22Rv1 (cell line): ENCODE results near the gene SHBG.
A peak's percentile ranks its signal among the peaks of the same experiment; 100 is the strongest.
"Not testable (repeated sequence)": the region's sequence is repeated elsewhere in the genome, so short reads cannot be mapped to it uniquely, and the experiment has no call there.

Experiments used
- H3K27ac ChIP-seq: fragments of 450-650 bp; 2 replicates; pipeline ENCODE4 v1.5.1; 2017
- ZFX ChIP-seq: fragments of 450-650 bp; IDR thresholded peaks from 2 replicates; pipeline ENCODE4 v1.6.1; 2017; ENCODE audit warnings: antibody characterized with exemption, borderline replicate concordance
- TF ChIP-seq, protein P1 (sequence below): fragments of 450-650 bp; IDR thresholded peaks from 2 replicates; pipeline ENCODE4 v1.5.1; 2017; ENCODE audit warnings: mild to moderate bottlenecking

The SHBG gene

DNA sequence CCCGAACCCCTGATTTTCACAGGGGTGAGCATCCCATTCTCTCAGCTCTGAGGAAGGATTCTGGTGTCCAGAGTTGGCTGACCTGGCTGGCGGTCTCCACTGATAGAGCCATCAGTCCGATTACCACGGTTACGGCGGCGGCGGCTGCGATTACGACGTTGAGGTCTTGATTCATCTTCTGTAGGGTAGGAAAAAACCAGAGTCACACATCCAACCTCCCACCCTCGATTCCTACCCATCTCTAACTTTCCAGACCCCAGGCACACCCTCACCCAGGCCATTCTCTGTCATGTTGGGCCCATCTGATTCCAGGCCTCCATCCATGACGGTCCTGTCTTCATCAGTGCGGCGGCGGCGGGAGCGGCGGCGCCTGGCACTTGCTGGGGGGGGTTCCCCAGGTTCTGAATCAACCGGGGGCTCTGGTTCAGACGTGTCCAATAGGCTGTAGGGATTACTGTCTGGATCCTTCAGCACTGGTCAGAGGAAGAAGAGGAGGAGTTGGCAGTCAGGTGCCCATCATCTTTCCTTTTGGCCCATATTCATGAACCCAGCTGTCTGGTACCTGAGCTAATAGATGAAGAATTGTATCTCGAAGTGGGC is 37.4 kb upstream of the SHBG start:
- TF ChIP-seq ZFX = no peak
- TF ChIP-seq, protein P1, sequence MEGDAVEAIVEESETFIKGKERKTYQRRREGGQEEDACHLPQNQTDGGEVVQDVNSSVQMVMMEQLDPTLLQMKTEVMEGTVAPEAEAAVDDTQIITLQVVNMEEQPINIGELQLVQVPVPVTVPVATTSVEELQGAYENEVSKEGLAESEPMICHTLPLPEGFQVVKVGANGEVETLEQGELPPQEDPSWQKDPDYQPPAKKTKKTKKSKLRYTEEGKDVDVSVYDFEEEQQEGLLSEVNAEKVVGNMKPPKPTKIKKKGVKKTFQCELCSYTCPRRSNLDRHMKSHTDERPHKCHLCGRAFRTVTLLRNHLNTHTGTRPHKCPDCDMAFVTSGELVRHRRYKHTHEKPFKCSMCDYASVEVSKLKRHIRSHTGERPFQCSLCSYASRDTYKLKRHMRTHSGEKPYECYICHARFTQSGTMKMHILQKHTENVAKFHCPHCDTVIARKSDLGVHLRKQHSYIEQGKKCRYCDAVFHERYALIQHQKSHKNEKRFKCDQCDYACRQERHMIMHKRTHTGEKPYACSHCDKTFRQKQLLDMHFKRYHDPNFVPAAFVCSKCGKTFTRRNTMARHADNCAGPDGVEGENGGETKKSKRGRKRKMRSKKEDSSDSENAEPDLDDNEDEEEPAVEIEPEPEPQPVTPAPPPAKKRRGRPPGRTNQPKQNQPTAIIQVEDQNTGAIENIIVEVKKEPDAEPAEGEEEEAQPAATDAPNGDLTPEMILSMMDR = no peak
- peak overlapping the region; percentile 61; the same call in 1 of the 2 replicates for H3K27ac ChIP-seq

DNA sequence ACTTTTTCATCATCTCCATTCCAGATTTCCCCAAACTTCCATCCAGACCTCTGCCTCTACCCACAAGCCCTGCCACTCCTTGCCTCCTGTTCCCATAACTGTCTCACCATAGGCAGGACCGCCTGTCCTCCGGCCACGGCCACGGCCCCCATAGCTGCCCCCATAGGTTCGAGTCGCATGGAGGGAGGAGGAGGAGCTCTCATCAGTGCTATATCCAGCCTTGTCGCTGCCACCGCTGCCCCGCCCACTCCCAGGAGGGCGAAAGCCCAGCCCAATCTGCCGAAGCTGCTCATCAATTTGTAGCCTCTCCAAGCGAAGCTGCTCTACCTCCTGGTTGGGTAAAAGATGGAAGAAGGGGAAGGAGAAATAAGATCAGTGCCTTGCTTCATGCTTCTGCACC is 36.6 kb upstream of the SHBG start:
- TF ChIP-seq, protein P1 = no peak
- no peak for TF ChIP-seq ZFX
- no peak overlapping the region for H3K27ac ChIP-seq

DNA sequence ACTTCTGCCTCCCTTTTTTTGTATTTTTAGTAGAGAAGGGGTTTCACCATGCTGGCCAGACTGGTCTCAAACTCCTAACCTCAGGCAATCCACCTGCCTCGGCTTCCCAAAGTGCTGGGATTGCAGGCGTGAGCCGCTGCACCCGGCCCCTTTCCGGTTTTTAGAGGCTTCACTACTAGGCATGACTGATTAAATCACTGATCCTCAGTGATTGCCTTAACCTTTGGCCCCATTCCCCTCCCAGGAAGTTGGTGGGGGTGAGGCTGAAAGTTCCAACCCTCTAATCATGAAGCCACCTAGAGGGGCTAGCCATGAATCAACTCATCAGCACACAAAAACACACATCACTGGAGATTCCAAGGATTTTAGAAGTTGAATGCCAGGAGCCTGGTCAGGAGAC is 32.4 kb upstream of the SHBG start:
- not testable (repeated sequence) for H3K27ac ChIP-seq

DNA sequence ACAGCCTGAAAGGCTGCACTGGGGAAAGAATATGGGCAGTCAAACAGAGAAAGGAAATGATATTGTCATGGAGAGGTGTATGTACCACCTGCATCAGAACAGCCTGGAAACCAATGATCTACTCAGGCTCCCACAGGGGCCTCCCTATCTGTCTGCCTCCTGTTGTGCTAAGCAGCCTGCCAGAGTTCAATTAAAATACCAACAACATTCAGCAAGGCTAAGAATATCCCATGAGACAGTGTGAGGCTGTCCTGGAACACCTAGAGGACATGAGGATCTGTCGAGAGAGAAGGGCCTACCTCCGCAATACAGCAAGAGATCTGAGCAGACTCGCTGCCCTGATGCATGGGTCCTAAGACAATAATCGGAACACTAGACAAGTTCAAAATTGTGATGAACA is 23.7 kb upstream of the SHBG start:
- H3K27ac ChIP-seq = no peak overlapping the region
- no peak for TF ChIP-seq ZFX
- TF ChIP-seq, protein P1 = no peak

DNA sequence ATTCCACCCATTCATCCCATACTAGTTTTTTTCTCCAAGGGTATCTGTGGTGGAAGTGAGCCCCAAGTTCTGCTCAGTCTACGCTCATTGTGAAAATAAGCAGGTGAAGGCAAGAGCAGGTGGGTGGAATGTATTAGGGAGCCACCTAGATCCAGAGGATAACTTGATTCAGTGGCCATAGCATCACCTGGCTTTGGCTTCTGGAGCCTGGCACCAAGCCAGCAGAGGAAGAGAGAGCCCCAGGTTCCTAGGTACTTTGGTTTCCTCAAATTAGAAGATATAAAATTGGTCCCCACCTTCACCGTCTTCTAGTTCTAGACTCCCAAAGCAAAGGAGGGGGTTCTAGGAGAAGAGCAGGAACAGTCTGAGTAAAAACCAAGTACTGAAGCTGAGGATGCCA is 19.3 kb upstream of the SHBG start:
- TF ChIP-seq, protein P1 = no peak
- TF ChIP-seq ZFX = no peak
- peak overlapping the region; percentile 28; the same call in 1 of the 2 replicates for H3K27ac ChIP-seq

DNA sequence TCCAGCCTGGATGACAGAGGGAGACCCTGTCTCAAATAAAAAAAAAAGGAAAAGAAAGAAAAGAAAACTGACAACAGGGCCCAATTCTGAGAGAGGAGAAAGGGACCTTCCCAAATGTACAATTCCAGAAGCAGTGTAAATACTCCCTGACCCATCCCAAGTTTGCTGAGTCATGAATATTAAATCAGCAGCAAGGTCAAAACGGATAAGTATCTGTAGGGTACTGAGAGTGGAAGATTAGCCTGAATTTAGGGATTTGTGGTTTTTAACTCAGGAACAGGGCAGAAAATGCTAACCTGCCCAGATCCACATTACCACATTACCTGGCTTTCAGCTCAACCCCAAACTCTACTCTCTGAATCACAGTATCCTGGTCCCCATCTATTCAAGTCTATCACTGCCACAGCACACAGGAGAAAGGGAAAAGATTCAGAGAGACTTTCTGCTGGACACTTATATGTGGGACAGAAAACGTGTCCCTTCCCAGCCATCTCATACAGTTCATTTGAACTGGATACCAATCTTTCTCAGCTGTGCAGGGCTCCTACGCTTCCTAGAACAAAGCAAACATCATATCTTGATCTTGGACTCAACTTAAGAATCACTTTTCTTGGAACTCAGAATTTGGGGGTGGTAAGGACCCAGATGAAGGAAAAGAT is 18.2 kb upstream of the SHBG start:
- peak overlapping the region; percentile 19; the same call in 1 of the 2 replicates for H3K27ac ChIP-seq
- TF ChIP-seq ZFX = no peak
- TF ChIP-seq, protein P1 = no peak

DNA sequence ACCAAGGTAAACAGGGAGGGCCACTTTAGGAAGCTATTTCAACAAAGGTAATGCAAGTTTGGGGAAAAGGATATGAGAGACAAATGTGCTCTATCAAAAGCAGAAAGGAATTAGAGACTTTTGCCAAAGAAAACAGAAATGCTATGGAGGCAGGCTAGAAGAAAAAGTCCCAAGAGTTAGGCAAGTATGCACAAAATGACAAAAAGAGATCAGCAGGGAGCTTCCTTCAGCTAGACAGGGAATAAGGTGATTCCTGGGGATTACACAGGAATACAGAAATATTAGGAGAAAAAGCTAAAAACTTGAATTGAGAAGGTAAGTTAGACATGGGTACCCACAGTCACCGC is 17.7 kb upstream of the SHBG start:
- H3K27ac ChIP-seq = 0 out of 2 replicates have a peak overlapping the region, but pooled peaks have one; percentile 19
- TF ChIP-seq, protein P1 = no peak
- TF ChIP-seq ZFX = no peak

DNA sequence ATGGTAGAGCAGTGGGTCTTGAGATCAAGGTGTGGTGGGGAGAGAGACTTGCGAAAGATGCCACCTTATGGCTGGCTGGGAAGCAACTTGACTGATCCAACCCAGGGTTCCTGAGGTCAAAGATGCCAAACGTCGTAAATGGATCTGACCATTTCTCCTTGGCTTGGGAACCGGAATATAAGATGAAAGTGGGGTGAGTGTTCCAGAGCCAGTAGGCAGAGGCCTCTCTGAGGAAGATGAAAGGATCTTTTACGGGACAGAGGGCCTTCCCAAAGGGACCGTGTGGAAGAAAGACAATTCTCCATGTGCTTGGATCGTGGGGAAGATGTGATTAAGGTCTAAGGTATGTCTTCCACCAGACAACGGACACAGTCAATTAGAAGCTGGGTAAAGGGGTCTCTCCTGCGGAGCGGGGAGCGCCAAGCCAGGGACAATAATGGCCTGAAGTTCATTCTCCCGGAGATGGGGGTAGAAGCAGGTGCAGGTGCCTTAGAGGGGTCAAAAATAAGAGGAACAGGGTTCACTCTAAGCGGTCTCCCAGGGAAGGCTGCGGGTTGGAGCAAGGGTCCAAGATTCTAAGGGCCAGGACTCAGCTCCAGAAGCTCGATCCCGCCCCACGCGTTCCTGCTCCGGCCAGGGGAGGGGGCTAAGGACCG is 16.0 kb upstream of the SHBG start:
- no peak for TF ChIP-seq ZFX
- TF ChIP-seq, protein P1 = no peak
- peak overlapping the region; percentile 91 for H3K27ac ChIP-seq
